GM18499 (cell line): ENCODE measurements around the gene C7orf25.
"Not testable (repeated sequence)": the region's sequence is repeated elsewhere in the genome, so short reads cannot be mapped to it uniquely, and the experiment has no call there.

Source experiments
- ATAC-seq: cut with Tn5 transposase; IDR thresholded peaks from one replicate; pipeline ENCODE4 v1.9.1; 2021; ENCODE audit warnings: moderate number of reproducible peaks; ENCODE audit not compliant: insufficient read depth, unreplicated experiment

C7orf25 gene

GRCh38 chr7:42930889-42931288, 19.0 kb upstream of the C7orf25 start:
- no peak for ATAC-seq

GRCh38 chr7:42929449-42929848, 17.6 kb upstream of the C7orf25 start:
- no peak for ATAC-seq

- ATAC-seq, result no peak
These were observed 16.9 kb upstream of the C7orf25 start for GRCh38 chr7:42928754-42929153.

GRCh38 chr7:42926204-42926603, 14.3 kb upstream of the C7orf25 start:
- no peak for ATAC-seq

- no peak for ATAC-seq
These were observed 13.8 kb upstream of the C7orf25 start for GRCh38 chr7:42925630-42926029.

GRCh38 chr7:42924223-42924838, 12.5 kb upstream of the C7orf25 start:
- ATAC-seq, result no peak

- ATAC-seq, result no peak
These were observed 10.3 kb upstream of the C7orf25 start for GRCh38 chr7:42922017-42922753.

- no peak for ATAC-seq
These were observed 3.5 kb upstream of the C7orf25 start for GRCh38 chr7:42915356-42915755.

- no peak for ATAC-seq
These were observed 2.7 kb upstream of the C7orf25 start for GRCh38 chr7:42914421-42915045.

- no peak for ATAC-seq
These were observed 2.1 kb upstream of the C7orf25 start for GRCh38 chr7:42914009-42914408.

GRCh38 chr7:42913591-42913990, 1.7 kb upstream of the C7orf25 start:
- no peak for ATAC-seq

- ATAC-seq, result no peak
These were observed 1.6 kb downstream of the C7orf25 start for GRCh38 chr7:42910306-42910705.

GRCh38 chr7:42907316-42907715, 4.6 kb downstream of the C7orf25 start:
- ATAC-seq, result no peak

- no peak for ATAC-seq
These were observed 5.7 kb downstream of the C7orf25 start for GRCh38 chr7:42906181-42906580.

GRCh38 chr7:42902331-42902730, 9.5 kb downstream of the C7orf25 start:
- ATAC-seq, result no peak

GRCh38 chr7:42900842-42901241, 11.0 kb downstream of the C7orf25 start:
- no peak for ATAC-seq

GRCh38 chr7:42893346-42894240, 18.3 kb downstream of the C7orf25 start:
- no peak for ATAC-seq

- ATAC-seq, result no peak
These were observed 24.9 kb downstream of the C7orf25 start for GRCh38 chr7:42886893-42887505.

- no peak for ATAC-seq
These were observed 25.7 kb downstream of the C7orf25 start for GRCh38 chr7:42886129-42886528.

- ATAC-seq, result not testable (repeated sequence)
These were observed 26.7 kb downstream of the C7orf25 start for GRCh38 chr7:42885183-42885582.
